Calu3 (cell line): Measurements from ENCODE around the gene RRP36. TPM values are rescaled to one million over a fixed set of nuclear protein-coding genes. Genes with fewer than 3 reads are reported as not detected.
A peak's percentile ranks its signal among the peaks of the same experiment; 100 is the strongest.
"Not testable (repeated sequence)": the region's sequence is repeated elsewhere in the genome, so short reads cannot be mapped to it uniquely, and the experiment has no call there.

Experiments used
- BruUV-seq: library from RNA; stranded (reverse); fragments of 400-500 nt; replicated peaks from 2 replicates; lab custom pipeline; 2021; lab: Mats Ljungman, UMichigan
- CTCF ChIA-PET: fragments of 300-600 bp; sonication (Branson Sonifier 250); formaldehyde crosslinking; loops from one replicate; lab custom pipeline; 2022; ENCODE audit warnings: antibody characterized with exemption; lab: Charles Lee
- DNase-seq: peaks from one replicate; pipeline ENCODE4 v3.0.0; 2022
- H3K27ac Mint-ChIP-seq: one replicate; pipeline ENCODE4 v1.8.0; 2022; ENCODE audit warnings: mixed read lengths; ENCODE audit not compliant: unreplicated experiment
- H3K27me3 Mint-ChIP-seq: one replicate; pipeline ENCODE4 v1.8.0; 2022; ENCODE audit warnings: mixed read lengths; ENCODE audit not compliant: unreplicated experiment
- H3K36me3 Mint-ChIP-seq: one replicate; pipeline ENCODE4 v1.8.0; 2022; ENCODE audit warnings: mild to moderate bottlenecking, moderate library complexity, mixed read lengths; ENCODE audit not compliant: insufficient read depth, unreplicated experiment
- H3K4me1 Mint-ChIP-seq: one replicate; pipeline ENCODE4 v1.8.0; 2022; ENCODE audit warnings: mild to moderate bottlenecking, low read depth, mixed read lengths; ENCODE audit not compliant: unreplicated experiment
- H3K4me3 Mint-ChIP-seq: one replicate; pipeline ENCODE4 v1.8.0; 2022; ENCODE audit warnings: mild to moderate bottlenecking, low read depth, moderate library complexity, mixed read lengths; ENCODE audit not compliant: unreplicated experiment
- H3K9me3 Mint-ChIP-seq: one replicate; pipeline ENCODE4 v1.8.0; 2022; ENCODE audit warnings: low read depth, mixed read lengths; ENCODE audit not compliant: unreplicated experiment
- intact Hi-C: fragments of 100-400 bp; cut with micrococcal nuclease; formaldehyde crosslinking; loops from one replicate; pipeline ENCODE4 v1.10.0; 2022; ENCODE audit not compliant: unreplicated experiment
- total RNA-seq: library from RNA; stranded (reverse); gene quantifications from 2 replicates; pipeline ENCODE4 v1.2.3, GENCODE V29; 2022
- TF ChIP-seq, protein P1 (sequence below): fragments of 200-600 bp; IDR thresholded peaks from one replicate; pipeline ENCODE4 v1.8.0; 2022; ENCODE audit warnings: antibody characterized with exemption; ENCODE audit not compliant: unreplicated experiment

RRP36 gene
- total RNA-seq, 1 experiment from 2014 or later = 101 TPM

DNA sequence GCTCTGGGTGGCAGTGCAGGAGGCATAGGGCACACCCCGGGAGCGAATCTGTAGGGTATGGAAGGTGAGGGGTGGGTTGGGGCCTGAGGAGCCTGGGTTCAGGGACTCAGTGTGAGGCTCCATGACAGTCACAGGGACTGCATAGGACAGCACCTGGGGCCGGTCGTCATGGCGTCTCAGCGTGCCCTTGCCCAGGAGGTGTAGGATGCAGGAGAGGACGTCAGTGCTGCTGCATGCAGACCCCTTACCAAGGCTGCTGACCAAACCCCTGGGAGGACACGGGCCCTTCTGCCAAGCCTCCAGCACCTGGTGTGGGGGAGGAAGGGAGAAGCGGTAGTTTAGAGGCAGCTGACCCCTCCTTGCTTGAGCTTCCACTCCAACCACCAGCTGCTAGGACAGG is 16.3 kb downstream of the RRP36 start:
- Mint-ChIP-seq H3K36me3 (peaks cover 67% of the 10 kb centered on the region), H3K27me3 (no peaks in the 10 kb centered on the region), H3K4me1 (no peaks in the 10 kb centered on the region), H3K4me3 (no peak overlapping the region), H3K27ac (no peak overlapping the region), H3K9me3 (no peaks in the 10 kb centered on the region)
- intact Hi-C loops = no loop called here
- BruUV-seq = TSS peak; percentile 11
- TF ChIP-seq, protein P1, sequence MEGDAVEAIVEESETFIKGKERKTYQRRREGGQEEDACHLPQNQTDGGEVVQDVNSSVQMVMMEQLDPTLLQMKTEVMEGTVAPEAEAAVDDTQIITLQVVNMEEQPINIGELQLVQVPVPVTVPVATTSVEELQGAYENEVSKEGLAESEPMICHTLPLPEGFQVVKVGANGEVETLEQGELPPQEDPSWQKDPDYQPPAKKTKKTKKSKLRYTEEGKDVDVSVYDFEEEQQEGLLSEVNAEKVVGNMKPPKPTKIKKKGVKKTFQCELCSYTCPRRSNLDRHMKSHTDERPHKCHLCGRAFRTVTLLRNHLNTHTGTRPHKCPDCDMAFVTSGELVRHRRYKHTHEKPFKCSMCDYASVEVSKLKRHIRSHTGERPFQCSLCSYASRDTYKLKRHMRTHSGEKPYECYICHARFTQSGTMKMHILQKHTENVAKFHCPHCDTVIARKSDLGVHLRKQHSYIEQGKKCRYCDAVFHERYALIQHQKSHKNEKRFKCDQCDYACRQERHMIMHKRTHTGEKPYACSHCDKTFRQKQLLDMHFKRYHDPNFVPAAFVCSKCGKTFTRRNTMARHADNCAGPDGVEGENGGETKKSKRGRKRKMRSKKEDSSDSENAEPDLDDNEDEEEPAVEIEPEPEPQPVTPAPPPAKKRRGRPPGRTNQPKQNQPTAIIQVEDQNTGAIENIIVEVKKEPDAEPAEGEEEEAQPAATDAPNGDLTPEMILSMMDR = no peak
- CTCF ChIA-PET = interaction anchor here (1.0 to 1.8 kb wide), 2 partner anchors 22 to 106 kb away, joined by 3 to 4 read pairs; partner anchors contain the start of genes KLC4 and MRPL2
- DNase-seq = no peak

DNA sequence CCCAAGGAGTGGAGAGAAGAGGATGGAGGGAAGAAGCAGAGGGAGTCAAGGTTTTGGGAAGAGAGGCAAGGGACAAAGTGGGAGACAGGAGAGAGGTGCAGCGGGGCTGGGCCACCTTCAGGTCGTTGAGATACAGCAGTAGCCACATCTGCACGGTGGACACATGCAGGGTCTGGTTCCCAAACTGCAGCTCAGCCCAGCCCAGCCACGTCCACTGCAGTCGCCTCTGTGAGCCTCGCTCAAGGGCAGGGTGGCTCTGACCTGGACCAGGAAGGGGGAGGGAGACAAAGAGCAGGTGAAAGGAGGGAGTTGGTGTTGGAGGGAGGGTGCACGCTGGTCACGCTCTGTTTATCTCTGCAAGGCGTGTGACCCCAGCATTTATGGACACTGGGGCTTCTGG is 17.3 kb downstream of the RRP36 start:
- no peaks in the 10 kb centered on the region for H3K9me3 Mint-ChIP-seq
- CTCF ChIA-PET = interaction anchor here (1.8 kb wide), 1 partner anchor 105 kb away, joined by 4 read pairs; no protein-coding TSS in a partner anchor
- no peak overlapping the region for H3K27ac Mint-ChIP-seq
- no TSS peak for BruUV-seq
- no peak overlapping the region for H3K4me3 Mint-ChIP-seq
- no peak for DNase-seq
- intact Hi-C loops = no loop called here
- H3K4me1 Mint-ChIP-seq = no peaks in the 10 kb centered on the region
- H3K36me3 Mint-ChIP-seq = peaks cover 57% of the 10 kb centered on the region
- TF ChIP-seq, protein P1 = no peak
- no peaks in the 10 kb centered on the region for H3K27me3 Mint-ChIP-seq

DNA sequence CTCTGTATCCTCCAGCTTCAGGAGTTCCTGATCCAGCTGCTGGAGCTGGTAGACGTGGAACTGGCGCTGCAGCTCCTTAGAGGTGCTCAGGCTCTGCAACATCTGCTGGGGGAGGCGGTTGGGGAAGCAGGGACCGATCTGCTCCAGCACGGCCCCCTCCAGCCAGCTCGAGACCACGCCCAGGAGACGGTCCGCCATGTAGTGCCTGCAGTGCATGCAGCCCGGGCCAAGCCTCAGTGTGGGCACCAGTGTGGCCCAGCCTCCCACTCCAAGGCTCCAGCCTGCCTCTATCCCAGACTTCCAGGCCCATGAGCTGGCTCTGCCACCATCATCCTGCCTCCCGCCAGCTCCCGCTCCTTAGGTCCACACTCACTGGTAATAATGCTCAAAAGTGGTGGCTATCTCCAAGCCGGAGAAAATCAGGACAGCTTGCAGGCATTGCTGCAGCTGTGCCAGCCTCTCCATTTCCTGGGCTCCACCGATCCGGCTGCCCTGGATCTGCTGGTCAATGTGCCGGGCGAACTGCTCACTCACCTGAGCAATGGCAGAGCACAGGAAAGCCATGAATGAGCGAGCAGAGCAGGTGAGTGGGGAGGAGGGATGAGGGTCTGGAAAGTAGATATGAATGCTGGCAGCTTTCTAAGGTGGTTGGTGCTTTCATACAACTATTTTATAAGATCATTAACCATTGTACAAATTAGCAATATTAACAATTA is 19.3 kb downstream of the RRP36 start:
- peaks cover 48% of the 10 kb centered on the region for H3K36me3 Mint-ChIP-seq
- intact Hi-C loops = no loop called here
- no peaks in the 10 kb centered on the region for H3K4me1 Mint-ChIP-seq
- TF ChIP-seq, protein P1 = no peak
- H3K9me3 Mint-ChIP-seq = no peaks in the 10 kb centered on the region
- H3K27me3 Mint-ChIP-seq = no peaks in the 10 kb centered on the region
- H3K4me3 Mint-ChIP-seq = no peak overlapping the region
- no TSS peak for BruUV-seq
- H3K27ac Mint-ChIP-seq = no peak overlapping the region
- DNase-seq = no peak
- CTCF ChIA-PET = no interaction called here

DNA sequence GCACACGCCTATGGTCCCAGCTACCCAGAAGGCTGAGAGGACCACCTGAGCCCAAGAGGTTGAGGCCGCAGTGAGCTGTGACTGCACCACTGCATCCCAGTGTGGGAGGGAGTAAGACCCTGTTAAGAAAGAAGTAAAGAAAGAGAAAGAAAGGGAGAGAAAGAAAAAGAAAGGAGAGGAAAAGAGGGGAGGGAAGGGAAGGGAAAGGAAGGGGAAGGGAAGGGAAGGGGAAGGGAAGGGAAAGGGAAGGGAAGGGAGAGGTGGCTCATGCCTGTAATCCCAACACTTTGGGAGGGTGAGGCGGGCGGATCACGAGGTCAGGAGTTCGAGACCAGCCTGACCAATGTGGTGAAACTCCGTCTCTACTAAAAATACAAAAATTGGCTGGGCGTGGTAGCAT is 20.1 kb downstream of the RRP36 start:
- BruUV-seq, H3K4me1 Mint-ChIP-seq, H3K27me3 Mint-ChIP-seq, H3K27ac Mint-ChIP-seq, H3K9me3 Mint-ChIP-seq, DNase-seq, intact Hi-C loops, H3K4me3 Mint-ChIP-seq: not testable (repeated sequence)
- CTCF ChIA-PET = interaction anchor here (0.7 kb wide), 1 partner anchor 77 kb away, joined by 6 read pairs; no protein-coding TSS in a partner anchor
- H3K36me3 Mint-ChIP-seq = peaks cover 51% of the 10 kb centered on the region

DNA sequence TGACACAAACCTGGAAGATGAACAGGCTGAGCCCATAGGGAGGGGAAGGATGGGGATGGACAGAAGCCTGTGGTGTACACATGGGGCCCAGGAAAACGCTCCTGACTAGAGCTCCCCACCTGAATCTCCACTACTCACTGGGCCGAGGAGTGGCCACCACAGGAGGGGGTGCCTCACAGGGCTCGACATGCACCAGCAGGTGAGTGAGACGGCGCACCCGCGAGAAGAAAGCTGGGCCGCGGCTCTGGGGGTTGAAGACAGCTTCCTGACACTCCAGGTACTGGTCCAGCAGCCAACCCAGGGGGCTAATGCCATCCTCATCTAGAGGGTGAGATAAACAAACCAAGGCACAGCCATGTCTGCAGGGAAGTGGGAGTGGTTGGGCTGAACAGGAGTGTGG is 21.9 kb downstream of the RRP36 start:
- Mint-ChIP-seq H3K27ac (no peak overlapping the region), H3K4me3 (no peak overlapping the region), H3K9me3 (no peaks in the 10 kb centered on the region), H3K27me3 (no peaks in the 10 kb centered on the region), H3K4me1 (no peaks in the 10 kb centered on the region), H3K36me3 (peaks cover 46% of the 10 kb centered on the region)
- TF ChIP-seq, protein P1 = no peak
- DNase-seq = no peak
- intact Hi-C loops = no loop called here
- CTCF ChIA-PET = interaction anchor here (1.3 kb wide), 1 partner anchor 11 kb away, joined by 4 read pairs; the partner anchor contains the start of gene CUL7
- BruUV-seq = no TSS peak
